Measurements from ENCODE around the gene PTPRN2. TPM values are rescaled to one million over a fixed set of nuclear protein-coding genes. Genes with fewer than 3 reads are reported as not detected.
"Not testable (repeated sequence)": the region's sequence is repeated elsewhere in the genome, so short reads cannot be mapped to it uniquely, and the experiment has no call there.

Gene PTPRN2
- total RNA-seq, 1 donor from 2014 or later, result 32.2 TPM

GRCh38 chr7:158050441-158050977, 537.1 kb downstream of the PTPRN2 start:
- DNase-seq (ENCODE audit: low read depth, low spot score), result no peak
- peaks cover 2% of the 10 kb centered on the region for H3K36me3 Mint-ChIP-seq (ENCODE audit: low read depth)
- H3K27ac Mint-ChIP-seq (ENCODE audit: unreplicated experiment), result no peak overlapping the region
- TF ChIP-seq CTCF (conservative IDR thresholded peaks at IDR 0.05), result no peak
- H3K4me1 Mint-ChIP-seq, result no peaks in the 10 kb centered on the region
- H3K27me3 Mint-ChIP-seq (ENCODE audit: low read depth), result no peaks in the 10 kb centered on the region
- H3K9me3 Mint-ChIP-seq, result no peaks in the 10 kb centered on the region
- H3K4me3 Mint-ChIP-seq, result no peak overlapping the region

GRCh38 chr7:158049271-158049670, 538.4 kb downstream of the PTPRN2 start:
- Mint-ChIP-seq H3K27ac (ENCODE audit: unreplicated experiment) (no peak overlapping the region), H3K9me3 (no peaks in the 10 kb centered on the region), H3K27me3 (ENCODE audit: low read depth) (no peaks in the 10 kb centered on the region), H3K4me3 (no peak overlapping the region), H3K4me1 (peaks cover 8% of the 10 kb centered on the region), H3K36me3 (ENCODE audit: low read depth) (peaks cover 2% of the 10 kb centered on the region)
- no peak for TF ChIP-seq CTCF (conservative IDR thresholded peaks at IDR 0.05)
- DNase-seq (ENCODE audit: low read depth, low spot score), result no peak

DNA sequence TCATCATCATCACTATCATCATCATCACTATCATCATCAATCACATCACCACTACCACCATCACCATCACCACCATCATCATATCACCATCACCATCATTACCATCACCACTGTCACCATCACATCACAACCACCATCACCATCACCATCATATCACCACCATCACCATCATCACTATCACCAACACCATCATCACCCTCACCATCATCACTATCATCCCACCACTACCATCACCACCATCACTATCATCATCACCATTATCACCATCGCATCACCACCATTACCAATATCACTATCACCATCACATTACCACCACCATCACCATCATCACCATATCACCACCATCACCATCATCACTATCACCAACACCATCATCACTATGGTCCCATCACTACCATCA, 539.1 kb downstream of the PTPRN2 start:
- H3K36me3 Mint-ChIP-seq (ENCODE audit: low read depth), result peaks cover 2% of the 10 kb centered on the region
- no peaks in the 10 kb centered on the region for H3K9me3 Mint-ChIP-seq
- no peak overlapping the region for H3K27ac Mint-ChIP-seq (ENCODE audit: unreplicated experiment)
- DNase-seq (ENCODE audit: low read depth, low spot score), result no peak
- peaks cover 15% of the 10 kb centered on the region for H3K4me1 Mint-ChIP-seq
- no peak overlapping the region for H3K4me3 Mint-ChIP-seq
- no peaks in the 10 kb centered on the region for H3K27me3 Mint-ChIP-seq (ENCODE audit: low read depth)
- no peak for TF ChIP-seq CTCF (conservative IDR thresholded peaks at IDR 0.05)

- no peak overlapping the region for H3K4me3 Mint-ChIP-seq
- no peaks in the 10 kb centered on the region for H3K9me3 Mint-ChIP-seq
- no peak overlapping the region for H3K27ac Mint-ChIP-seq (ENCODE audit: unreplicated experiment)
- H3K27me3 Mint-ChIP-seq (ENCODE audit: low read depth), result no peaks in the 10 kb centered on the region
- no peak for TF ChIP-seq CTCF (conservative IDR thresholded peaks at IDR 0.05)
- peaks cover 2% of the 10 kb centered on the region for H3K36me3 Mint-ChIP-seq (ENCODE audit: low read depth)
- no peak for DNase-seq (ENCODE audit: low read depth, low spot score)
- H3K4me1 Mint-ChIP-seq, result peaks cover 20% of the 10 kb centered on the region
Observed at GRCh38 chr7:158047391-158048059, 540.1 kb downstream of the PTPRN2 start.

- not testable (repeated sequence) for H3K27ac Mint-ChIP-seq (ENCODE audit: unreplicated experiment); H3K36me3 Mint-ChIP-seq (ENCODE audit: low read depth); H3K9me3 Mint-ChIP-seq; DNase-seq (ENCODE audit: low read depth, low spot score); H3K4me3 Mint-ChIP-seq; H3K27me3 Mint-ChIP-seq (ENCODE audit: low read depth)
- peaks cover 20% of the 10 kb centered on the region for H3K4me1 Mint-ChIP-seq
Observed at GRCh38 chr7:158046246-158046645, 541.4 kb downstream of the PTPRN2 start.

GRCh38 chr7:158044482-158044823, 543.2 kb downstream of the PTPRN2 start:
- Mint-ChIP-seq H3K9me3 (peaks cover 9% of the 10 kb centered on the region), H3K27me3 (ENCODE audit: low read depth) (no peaks in the 10 kb centered on the region), H3K27ac (ENCODE audit: unreplicated experiment) (no peak overlapping the region), H3K4me1 (peaks cover 20% of the 10 kb centered on the region), H3K4me3 (no peak overlapping the region), H3K36me3 (ENCODE audit: low read depth) (peaks cover 9% of the 10 kb centered on the region)
- DNase-seq (ENCODE audit: low read depth, low spot score), result no peak
- TF ChIP-seq CTCF (conservative IDR thresholded peaks at IDR 0.05), result no peak
